Inferior parietal cortex (tissue), 1 donor: ENCODE measurements around the gene TES.

ENCODE experiments used
- DNase-seq: peaks from one replicate; pipeline ENCODE4 v3.0.0-alpha.2; 2016; ENCODE audit errors: extremely low spot score

TES gene

DNA sequence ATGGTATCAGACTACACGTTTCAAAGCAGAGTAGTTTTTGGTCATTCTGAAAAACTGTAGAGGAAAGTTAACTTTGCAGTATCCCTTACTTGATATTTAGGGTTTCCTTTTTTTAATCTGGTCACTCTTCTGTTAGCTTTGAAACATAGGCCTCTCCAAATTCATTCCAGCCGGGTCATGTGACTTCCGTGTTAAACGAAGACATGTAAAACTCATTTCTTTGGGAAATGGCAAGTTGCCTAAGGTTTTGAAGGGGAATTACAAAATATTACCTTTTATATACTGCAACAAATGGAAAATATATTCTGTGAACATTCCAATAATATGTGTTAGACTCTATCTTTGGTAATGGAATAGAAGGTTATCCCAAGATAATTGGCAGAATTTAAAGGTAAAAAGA is 9.5 kb downstream of the TES start:
- no peak for DNase-seq

DNA sequence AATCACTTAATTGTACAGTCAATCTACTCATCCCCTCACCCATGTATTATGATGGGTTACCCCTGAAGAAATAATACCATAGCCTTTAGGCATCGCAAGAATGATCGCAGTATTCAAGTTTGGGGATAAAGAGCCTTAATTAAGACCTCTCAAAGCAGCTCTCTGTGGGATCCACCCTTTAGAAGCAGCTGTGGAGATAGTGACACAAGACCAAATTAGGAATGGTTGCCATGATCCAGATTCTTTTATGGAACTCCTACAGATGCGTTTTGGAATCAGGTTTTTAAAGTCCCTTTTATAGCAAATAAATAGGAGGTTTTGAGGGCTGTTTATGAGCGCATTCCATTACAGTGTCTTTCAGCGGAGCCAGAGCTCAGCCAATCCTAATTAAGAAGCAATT is 12.2 kb downstream of the TES start:
- DNase-seq, result no peak

DNA sequence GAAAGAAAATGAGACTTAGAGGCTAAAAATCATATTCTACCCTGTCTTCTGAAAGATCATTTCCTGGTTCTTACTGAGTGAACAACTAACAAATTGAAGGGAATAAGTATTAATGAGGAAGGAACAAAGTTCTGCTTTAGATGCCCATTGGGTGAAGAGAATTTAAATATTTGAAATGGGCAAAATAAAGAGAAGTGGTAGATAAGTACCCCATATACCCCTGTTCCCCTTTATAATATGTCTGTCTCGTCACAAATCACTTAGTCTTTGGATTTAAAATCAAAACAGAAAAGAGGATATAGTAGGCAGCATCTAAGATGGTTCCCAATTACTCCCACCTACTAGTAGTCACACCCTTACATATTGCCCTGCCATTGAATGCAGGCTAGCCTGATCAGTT is 13.2 kb downstream of the TES start:
- DNase-seq, result no peak

DNA sequence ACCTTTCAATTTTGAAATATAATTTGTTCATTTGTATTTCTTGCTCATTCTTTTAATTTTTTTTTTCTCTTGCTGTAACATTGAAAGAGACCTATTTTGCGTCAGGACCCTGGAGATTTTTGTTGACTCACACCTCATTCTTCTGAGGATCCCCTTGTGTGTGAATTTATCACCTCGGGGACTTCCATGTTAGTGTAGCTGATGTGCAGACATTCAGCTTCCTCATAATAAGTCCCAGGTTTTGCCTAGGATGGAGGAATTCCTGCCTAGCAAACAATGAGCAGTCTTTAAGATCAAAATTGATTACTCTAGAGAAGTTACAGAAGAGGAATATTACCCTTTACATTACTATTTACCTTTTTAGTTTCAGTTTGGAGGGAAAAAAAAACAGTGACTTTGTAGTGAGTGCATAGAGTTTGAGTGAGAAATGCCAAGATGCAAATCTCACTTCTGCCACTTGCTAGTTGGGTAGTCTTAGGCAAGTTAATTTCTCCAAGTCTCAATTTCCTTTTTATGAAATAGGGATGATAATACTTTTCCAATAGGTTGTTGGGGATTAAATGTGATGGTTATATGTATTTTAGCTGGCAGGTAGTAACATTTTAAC is 14.3 kb downstream of the TES start:
- no peak for DNase-seq

DNA sequence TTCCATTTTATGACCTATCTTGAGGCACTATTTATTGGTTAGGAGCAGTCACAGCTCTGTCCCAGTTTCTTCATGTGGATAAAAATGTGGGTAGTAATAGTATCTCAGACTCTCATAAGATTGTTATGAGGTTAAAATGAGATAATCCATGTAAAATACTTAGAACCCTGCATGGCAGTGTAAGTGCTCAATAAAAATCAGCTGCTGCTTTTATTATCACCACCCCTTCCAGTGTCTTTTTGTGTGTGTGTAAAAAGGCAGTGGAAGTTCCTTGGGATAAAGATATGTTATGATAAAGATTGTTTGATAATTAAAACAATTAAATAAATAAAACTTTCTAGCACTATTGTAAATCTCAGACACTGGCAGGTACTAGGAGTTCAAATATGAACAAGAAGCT is 15.5 kb downstream of the TES start:
- no peak for DNase-seq

DNA sequence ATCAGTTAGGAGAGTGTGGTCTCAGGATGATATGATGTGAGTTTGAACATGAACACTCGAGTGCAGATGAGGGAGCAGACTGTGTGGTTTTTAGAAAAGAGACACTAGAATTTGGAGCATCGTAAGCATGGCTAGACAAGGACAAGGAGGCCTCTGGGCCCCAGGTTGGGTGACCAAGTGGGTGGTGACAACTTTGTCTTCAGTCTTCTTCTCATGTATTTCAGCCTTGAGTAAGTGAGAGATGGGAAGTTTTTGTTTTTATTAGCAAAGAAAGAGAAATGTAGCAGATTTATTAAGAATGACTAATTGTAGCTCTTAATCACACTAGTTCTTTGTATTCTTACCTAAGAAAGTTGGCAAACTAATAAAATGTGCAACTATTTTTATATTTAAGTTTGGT is 16.3 kb downstream of the TES start:
- no peak for DNase-seq

DNA sequence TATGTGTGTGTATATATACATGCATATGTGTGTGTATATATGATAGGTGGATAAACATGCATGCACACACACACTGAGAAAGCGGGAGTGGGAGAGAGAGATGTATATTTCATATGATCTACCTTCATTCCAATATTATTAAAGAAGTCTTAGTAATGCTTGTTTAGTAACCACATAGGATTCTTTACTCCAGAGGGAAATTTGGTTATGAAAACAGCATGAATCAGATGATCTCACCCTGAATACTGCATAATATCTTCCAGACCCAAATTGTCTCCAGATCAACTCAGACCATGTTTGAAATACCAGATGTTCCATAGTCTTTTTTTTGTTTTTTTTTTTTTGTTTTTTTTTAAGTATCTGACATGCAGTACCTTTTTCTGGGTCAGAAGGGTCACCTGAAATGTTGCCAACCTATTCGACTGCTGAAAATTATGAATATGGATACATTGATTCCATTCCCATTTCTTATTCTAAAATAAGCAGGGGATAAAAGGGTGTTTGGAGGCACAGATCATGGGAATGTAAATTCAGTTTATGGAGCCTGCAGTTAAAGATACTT is 17.4 kb downstream of the TES start:
- DNase-seq, result no peak

DNA sequence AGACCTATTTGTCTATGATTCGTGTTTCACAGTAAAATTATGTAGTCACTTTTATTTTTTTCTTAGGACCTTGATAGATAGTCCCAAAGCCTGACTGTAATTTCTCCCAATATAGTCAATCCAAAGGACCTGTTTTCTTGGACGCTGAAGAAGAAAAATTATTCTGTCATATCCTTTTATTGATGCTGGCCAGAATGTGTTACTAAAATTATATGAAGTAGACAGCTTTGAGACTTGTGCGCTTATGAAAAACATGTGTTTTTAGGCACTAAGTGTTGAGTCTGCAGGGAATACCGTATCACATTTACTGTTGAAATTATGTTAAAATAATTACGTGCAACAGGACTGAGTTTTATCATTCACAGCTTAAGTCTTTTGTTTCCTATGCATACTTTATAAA is 17.9 kb downstream of the TES start:
- no peak for DNase-seq

DNA sequence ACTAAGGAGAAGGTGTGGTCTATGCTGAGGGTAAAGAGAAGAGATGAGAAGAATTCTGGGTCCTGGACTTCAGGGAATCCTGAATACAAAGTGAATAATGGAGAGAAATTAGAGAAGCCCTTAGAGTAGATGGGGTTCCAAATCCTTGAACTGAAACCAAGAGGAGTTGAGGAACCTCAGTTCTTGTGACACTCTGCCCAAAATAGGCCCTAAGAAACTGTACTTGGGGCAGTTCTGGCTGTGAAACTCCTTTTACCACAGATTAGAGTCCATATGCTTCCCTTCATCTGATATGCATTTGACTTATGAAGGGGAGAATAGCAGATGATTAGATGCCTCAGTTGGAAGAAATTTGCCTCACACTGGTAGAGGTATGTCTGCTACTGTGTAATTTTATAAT is 19.0 kb downstream of the TES start:
- DNase-seq, result no peak

DNA sequence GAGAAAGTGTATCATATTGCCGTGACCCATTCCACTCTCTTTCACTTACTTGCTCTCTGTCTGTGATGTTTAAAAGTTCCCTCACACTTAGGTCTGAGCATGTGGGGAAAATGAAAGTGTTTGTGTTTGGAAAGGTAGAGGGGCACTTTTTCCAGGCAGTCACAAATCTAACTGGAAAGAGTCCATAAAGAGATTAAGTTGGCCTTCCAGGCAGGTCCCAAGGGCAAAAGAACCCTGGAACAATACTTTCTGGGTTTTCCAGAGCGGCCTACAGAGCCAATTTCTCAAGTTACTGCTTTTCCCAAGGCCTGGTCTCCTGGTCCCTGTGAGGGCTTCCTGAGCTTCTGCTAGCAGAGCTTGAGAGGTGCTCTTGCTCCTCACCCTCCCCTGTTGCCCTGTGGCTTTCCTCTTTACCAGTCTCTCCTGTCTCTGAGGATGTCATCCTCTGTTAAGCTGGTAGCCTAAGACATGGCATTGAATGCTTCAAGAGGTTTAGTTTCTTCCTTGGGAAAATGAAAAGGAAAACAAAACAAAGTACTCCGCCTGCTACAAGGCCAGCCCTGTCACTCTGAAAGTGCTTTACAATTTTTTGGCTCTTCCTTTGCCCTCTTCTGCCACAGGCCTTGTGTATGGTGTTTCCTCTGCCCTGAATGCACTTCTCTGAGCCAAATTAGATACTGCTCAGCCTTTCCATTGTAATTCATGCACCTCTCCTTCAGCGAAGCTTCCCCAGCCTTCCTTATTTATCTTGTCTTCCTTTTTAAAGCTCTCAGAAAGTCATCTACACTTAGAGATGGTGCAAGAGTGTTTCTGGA is 20.1 kb downstream of the TES start:
- no peak for DNase-seq

DNA sequence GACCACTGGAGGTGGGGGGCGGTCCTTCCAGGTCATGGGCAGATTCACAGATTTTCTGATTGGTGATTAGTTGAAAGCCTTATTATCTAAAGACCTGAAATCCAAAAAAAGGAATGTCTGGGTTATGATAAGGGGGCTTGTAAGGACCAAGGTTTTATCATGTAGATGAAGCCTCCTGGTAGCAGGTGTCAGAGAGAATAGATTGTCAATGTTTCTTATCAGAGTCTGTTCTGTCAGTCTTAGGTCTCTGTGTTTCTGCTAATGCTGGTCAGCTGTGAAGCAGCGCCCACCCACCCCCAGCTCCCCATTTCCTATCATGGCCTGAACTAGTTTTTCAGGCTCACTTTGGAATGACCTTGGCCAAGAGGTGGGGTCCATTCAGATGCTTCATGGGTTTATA is 21.2 kb downstream of the TES start:
- no peak for DNase-seq

DNA sequence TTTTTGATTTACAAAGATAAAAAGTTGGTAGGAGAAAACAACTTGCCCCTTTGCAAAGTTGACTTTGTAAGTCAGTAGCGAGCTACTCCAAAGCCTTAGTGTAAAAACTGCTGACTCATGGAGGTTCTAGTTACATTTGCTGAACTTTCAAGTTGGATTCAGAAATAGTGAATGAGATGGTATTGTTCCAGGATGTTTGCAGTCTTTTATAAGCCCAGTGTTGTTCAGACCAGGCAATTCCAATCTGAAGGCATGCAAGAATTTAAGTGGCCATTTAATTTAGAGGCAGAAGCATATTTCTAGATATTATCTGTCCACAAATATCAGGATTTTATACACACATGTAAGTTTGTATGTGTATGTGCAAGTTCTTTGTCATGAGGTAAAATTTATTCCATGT is 21.6 kb downstream of the TES start:
- no peak for DNase-seq

DNA sequence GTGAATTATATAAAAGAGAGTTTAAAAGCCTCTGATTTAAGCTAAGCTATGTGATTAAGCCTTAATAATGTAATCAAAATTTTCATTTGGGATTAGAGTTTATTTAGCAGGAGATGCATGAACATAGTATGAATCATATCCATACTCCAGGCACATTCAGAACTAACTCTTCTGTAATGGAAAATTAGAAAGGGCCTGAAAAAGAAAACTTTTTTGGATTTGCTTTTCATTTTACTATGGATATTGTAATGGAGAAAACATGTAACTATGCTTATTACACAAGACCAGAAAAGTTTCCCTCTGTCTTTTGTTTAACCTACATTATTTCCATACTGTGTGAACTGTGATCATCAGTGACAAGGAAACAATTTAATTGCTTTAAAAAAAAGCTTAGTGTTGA is 22.0 kb downstream of the TES start:
- DNase-seq, result no peak

DNA sequence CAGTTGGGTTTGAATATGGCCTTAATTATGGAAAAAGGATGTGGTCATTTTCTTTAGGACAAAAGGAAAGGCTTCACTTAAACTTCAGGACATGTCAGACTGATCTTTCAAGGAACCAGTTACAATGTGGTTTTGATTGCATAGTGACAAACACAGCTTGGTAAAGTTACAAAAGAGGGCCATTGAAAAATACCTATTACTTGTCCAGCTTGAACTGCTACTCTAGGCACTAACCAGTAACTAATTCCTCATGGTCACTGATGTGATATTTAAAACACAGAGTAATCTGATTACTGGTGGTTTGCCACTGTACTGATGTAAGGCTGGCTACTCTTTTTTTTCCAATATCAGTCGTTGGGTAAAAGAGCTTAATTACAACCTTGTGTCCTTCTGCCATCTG is 22.6 kb downstream of the TES start:
- no peak for DNase-seq

DNA sequence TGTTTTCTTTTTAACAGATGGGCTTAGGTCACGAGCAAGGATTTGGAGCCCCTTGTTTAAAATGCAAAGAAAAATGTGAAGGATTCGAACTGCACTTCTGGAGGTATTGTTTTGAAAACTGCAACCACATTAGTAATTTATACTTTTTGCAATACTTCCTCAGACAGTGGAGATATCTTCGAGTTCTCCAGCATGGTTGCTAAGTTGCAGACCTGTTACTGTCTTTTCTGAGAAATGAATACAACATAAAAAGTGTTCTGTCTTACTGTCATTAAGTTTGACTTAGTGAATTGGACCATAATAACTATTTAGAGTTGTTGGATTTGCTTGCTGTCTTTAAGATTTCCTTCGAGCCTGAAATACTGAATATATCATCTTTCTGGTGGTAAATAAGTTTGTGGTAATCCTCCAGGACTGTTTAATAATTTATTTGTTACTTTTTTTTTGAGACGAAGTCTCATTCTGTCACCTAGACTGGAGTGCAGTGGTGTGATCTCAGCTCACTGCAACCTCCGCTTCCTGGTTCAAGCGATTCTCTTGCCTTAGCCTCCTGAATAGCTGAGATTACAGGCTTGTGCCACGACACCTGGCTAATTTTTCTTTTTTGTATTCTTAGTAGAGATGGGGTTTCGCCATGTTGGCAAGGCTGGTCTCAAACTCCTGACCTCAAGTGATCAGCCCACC is 24.3 kb downstream of the TES start:
- DNase-seq, result no peak

DNA sequence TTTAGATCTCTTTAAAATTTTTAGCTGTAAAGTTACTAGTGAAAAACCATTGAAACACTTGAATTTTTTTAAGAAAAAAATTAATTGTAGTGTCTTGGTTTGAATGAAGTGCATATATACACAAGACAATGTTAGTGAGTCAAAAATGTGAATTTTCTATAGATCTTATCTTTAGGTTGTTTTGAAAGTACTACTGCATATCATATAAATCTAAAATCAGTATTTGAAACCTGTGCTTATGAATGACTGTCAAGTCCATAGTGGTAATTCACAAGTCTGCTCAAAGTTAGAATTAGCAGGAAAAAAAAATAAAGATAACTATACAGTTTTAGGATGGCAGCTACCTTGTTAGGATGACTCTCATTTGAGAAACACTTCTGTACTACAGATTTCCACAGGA is 25.0 kb downstream of the TES start:
- DNase-seq, result no peak

DNA sequence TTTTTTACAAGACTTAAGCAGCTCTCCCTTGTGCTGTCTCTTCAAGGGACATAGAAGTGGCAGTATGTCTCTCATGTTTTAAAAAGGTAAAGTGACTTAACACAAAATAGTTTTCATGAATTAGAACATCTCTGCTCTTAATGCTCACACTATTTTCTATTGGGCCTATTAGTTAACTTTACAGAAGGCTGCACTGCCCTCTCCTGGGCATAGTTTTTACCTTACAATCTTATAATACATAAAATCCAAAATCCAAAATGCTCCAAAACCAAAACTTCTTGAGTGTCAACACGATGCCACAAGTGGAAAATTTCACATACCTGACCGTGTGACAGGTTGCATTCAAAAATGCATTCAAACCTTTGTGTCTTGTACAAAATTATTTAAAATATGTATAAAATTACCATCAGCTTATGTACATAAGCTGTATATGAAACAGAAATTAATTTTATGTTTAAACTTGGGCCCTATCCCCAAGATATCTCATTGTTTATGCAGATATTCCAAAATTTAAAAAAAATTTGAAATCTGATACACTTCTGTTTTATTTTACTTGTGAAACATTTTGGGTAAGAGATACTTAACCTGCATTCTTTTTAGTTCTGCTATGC is 25.8 kb downstream of the TES start:
- peak; percentile 81 for DNase-seq

DNA sequence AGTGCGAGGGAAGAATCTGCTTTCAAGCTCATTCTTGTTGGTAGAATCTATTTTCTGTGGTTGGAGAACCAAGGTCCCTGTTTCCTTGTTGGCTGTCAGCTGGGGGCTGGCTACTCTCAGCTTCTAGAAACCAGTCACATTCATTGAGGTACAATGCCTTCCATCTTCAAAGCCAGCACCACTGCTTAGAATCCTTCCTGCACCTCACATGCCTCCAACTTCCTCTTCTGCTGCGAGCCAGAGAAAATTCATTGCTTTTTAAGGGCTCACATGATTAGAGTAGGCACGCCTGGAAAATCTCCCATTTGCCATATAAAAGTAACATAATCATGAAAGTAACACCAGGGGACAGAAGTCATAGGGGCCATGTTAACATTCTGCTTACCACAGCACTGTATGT is 28.7 kb downstream of the TES start:
- no peak for DNase-seq

DNA sequence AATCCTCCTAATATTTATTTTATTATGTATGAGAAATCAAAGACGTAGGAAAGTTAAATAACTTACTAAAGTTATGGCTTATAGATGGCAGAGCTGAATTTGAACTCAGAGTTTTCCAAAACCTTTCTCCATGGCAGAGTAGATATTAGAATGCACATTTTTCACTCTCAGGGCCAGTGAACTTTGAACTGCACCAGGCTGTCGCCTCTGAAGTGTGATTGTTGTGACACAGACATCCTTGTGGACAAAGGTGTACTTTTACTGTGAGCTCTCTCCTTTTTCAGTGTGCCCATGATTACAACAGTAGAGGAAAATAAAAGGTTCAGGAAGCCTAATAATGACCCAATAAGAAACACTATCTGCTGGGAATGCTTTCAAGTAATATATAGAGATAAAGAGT is 29.1 kb downstream of the TES start:
- no peak for DNase-seq

DNA sequence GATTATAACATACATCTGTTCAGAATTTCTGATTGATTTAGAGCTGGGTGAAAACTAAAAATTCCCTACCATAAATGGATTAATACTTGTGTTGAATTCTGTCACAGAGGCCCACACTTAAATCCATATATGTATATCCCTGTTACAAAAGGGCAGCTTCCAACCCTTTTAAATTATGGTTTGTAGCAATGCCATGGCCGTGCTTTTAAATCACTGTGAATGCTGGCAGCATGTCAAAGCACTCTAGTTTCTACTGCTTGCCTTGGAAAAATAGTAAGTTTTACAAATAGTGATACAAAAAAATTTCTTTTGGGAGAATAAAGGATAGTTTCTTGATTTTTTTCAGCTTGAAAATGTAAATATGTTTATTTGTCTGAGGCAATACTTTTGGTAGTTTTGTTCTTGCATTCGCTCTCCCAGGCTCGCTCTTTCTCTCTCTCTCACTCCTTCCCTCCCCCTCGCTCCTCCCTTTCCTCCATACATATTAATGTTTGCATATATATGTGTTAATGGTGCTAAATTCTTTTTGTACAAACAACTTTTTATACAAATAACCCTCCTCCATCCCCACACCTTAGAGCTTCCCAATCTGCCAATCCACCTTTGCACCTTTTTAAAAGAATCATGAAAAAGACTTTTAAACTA is 29.8 kb downstream of the TES start:
- DNase-seq, result no peak

DNA sequence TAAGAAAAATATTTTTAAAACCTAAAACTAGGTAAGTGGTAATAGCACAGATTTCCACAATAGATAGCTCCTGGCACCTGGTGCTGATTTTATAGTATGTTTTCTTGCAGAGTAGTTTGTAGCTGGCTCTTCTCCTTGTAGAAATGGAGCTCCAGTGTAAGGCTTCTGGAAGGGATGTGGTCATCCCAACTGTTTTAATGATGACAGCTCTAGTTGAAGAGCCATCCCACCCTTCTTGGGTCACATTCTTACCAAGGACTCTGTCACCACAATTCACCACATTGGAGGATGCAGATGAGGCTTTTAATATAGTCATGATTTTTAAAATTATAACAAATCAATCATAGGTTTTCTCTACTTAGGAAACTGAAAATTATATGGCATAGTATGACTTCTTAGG is 31.0 kb downstream of the TES start:
- DNase-seq, result no peak

DNA sequence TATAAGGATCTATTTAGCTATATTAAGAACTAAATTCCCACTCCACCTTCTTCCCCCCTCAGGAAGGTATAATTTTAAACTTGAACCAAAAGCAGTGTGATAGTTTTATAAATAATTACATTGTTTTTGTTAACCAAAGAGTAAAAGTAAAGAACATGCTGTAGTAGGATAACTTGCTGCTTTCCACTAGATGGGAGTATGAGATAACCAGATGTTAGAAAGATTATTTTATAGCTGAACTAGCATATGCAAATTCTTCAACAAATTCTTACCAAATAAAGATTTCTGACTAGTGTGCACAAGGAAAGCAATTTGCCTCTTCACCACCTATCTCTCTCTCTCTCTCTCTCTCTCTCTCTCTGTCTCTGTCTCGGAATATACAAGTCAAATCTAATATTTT is 31.8 kb downstream of the TES start:
- no peak for DNase-seq
